Measurements from ENCODE around the gene APP.

The APP gene

GRCh38 chr21:25863031-25863430 lies 307.5 kb downstream of the APP start:
- no peak for DNase-seq (ENCODE audit: low spot score)

DNA sequence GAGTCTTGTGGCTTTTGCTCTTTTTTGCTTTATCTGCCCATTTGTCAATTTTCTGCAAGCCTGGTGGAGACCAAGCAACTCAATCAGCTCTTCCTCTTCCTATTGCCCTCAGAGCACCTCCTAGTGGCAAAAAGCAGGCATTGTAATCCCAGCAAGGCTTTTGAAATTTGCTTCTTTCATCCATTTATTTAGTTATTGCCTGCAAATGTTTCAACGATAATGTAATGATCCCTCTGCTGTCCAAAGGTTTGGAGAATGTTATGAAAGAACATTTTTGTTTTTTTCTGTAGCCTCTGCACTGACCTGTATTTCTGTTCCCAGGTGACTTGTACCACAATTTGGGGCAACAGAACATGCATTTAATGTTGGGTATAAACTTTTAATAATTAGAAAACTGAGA lies 308.0 kb downstream of the APP start:
- peak; percentile 25 for DNase-seq (ENCODE audit: low spot score)

DNA sequence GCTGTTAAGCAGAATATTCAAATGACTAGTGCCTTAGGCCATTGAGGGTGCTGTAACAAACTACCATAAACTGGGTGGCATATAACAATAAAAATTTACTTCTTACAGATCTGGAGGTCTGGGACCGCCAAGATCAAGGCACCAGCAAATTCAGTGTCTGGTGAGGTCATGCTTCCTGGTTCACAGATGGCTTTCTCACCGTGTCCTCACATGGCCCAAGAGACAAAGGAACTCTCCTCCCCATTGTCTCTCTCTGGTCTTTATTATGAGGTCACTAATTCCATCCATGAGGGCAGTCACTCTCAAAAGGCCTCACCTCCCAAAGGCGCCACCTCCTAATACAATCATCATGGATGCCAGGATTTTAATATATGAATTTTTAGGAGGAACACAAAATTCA lies 308.5 kb downstream of the APP start:
- DNase-seq (ENCODE audit: low spot score), result no peak

DNA sequence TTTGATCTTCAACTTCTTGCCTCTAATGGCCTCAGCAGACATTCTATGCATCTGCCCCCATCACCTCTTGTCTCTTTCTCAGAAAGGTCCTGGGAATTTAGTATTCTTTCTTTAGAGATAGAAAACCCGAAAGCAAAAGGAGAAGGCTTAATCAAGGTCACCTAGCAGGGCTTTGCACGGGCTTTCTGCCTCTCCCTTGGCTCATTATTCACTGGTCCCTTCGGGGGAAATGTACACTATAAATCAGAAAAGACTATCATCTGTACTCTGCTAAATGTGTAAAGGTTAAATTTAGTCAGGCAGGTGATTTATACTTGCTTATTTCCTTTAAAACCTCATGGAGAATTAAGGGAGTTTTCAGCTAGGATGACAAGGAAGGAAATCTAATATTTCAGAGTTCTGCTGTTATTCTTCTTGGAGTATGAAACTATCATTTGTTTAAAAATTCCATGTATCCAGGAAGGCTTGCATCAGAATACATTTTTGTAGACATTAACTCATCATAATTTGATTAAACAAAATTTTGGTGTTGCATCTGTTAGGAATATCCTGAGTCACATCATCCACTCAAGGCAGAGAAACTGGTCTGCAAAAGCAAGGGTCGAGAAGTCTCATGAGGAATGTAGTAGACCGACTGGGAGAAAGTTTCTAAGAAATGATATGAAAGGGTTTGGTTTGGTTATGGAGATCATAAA lies 311.2 kb downstream of the APP start:
- DNase-seq (ENCODE audit: low spot score), result no peak

DNA sequence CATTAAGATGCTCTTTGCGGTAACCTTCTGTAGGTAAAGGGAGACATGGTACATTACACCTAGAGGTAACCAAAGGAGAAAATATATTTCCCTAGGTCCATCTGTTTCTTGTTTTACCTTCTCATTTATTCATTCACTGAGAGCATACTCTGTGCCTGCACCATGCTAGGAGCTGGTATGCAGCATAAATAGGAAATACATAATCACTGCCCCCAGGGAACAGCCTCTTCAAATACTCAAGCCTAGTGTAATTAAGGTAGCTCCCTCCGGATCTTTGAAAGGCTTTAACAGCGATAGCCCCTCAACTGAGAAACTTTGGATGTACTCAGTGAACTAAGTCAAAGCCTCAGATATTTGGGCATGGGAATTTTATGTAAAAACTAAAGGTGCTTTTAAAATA lies 312.2 kb downstream of the APP start:
- DNase-seq (ENCODE audit: low spot score), result no peak

DNA sequence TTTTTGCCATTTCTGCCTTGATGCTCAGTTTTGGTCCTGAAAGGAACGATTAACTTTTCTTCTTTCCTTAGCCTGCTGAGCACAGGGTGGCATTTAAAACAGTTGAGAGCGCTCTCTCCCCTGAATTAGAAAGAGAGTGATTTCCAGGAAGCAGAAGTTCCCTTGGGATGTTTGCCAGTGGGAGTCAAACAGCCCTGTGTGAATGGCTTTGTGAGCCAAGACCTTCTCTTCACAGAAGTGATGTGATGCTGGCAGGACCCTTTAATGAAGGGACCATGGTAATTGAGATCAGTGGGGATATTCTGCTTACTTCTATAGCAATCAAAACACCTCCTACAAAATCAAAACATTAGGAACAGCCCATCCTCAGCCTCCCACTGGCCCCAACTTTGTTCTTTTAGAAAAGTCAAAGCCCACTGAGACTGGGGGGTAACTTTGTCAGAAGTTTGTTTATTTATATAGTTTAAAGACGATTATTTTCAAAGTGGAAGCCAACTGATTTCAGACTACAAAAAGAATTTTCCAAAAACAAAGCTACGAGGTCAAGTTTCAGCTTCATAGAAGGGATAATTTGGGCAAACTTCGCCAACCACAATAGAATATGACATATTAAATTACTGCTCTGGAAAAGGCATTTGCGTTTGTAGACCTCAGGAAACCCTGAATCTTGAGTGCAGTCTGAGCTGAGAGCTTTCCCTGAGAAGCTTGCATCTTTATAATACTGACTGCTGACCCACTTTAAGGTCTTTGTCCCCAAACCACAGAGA lies 313.1 kb downstream of the APP start:
- DNase-seq (ENCODE audit: low spot score), result no peak

GRCh38 chr21:25855576-25855975 lies 315.0 kb downstream of the APP start:
- DNase-seq (ENCODE audit: low spot score), result no peak

DNA sequence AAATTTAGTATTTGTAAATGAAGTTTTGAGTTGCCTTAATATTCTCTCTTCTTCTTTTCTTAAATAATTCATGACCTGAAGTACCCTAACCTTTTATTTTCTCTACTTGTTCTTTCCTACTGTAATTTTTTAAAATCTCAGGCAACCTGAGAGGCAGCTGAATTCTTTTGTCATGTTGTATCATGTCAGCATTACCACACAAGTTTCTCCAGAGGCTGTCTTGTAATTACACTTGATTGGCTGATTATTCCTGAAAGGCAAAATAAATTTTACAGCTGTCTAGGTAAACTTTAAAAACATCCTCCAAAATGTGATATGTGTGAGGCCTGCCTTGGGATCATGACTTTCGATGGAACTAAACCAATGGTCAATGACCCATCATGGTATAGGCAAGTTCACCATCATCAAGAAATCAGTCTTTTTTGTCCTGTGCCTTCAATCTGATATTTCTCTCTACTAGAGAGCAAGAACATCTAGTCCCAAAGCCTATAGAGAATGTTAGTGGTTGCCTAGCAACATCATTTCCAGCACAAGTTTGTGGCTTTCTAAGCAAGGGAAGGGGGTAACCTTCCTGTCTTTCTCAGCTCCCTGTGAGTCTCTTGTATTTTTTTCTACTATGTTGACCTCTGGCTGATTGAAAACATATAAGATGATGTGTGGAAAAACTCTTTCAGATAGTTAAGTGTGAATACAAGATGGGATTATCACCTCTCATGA lies 320.3 kb downstream of the APP start:
- no peak for DNase-seq (ENCODE audit: low spot score)

DNA sequence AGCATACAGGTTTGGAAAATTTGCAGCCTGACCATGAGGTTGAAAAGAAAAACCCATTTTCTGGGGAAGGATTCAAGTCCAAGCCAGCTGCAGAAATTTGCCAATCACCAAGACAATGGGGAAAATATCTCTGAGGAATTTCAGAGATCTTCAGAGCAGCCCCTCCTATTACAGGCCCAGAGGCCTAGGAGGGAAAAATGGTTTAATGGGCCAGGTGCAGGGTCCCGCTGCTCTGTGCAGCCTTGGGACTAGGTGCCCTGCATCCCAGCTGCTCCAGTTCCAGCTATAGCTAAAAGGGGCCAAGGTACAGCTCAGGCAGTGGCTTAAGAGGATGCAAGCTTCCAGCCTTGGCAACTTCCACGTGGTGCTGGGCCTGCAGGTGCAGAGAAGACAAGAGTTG lies 322.3 kb downstream of the APP start:
- no peak for DNase-seq (ENCODE audit: low spot score)

GRCh38 chr21:25845729-25846256 lies 324.8 kb downstream of the APP start:
- no peak for DNase-seq (ENCODE audit: low spot score)

GRCh38 chr21:25842925-25843324 lies 327.6 kb downstream of the APP start:
- no peak for DNase-seq (ENCODE audit: low spot score)

DNA sequence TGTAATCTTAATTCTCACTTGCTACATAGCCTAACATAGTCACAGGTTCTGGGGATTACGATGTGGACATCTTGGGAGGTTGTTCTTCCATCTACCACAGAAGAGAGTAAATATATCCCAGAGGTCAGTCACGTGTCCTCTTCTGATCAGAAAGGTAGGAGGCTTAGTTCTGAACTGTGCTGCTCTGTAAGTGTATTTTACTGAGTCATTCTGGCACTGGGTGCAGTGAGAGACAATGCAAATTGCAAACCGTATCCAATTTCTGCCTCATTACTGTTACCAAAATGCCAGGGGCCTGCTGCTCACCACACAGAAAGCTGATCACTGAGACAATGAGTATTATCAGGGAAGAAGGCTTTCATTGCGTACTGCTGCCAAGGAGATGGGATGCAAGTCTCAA lies 331.8 kb downstream of the APP start:
- DNase-seq (ENCODE audit: low spot score), result no peak

DNA sequence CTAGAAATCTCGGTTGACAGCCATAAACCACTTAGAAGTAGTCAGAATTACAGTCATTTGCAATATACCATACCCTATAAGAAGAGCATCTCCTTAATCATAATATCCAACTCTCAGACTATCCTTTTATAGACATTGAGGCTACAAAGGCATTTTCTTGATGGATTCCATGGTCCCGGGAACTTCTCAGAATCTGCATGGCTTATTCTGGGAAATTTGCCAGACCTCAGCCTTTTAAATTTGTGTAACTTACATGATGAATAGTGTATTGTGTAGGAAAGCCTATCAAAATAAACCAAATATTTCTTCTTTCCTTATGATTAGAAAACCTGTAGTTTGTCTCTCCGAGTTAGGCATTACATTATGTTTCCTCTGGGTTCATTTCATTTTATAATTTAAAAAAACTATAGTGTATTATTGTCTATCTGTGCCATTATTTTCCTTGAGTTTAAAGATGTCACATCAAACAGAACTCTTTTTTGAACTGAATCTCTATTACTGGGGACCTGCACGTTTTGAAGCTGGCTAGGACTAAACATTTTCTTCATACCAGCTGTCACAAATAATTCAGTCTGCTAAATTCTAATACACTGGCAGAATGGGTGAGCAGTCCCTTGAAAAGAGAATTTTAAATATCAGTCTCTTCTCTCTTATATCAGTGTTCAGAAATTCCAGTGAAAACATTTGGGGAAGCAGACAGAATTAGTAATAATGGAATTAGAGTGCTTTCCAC lies 332.9 kb downstream of the APP start:
- no peak for DNase-seq (ENCODE audit: low spot score)

- DNase-seq (ENCODE audit: low spot score), result no peak
Observed at GRCh38 chr21:25836396-25836795, 334.2 kb downstream of the APP start.

GRCh38 chr21:25834381-25834780 lies 336.2 kb downstream of the APP start:
- DNase-seq (ENCODE audit: low spot score), result no peak

- no peak for DNase-seq (ENCODE audit: low spot score)
Observed at GRCh38 chr21:25831300-25831960, 339.1 kb downstream of the APP start.
